Retina (tissue), 1 donor: Measurements from ENCODE around the gene RIPOR2.
A peak's percentile ranks its signal among the peaks of the same experiment; 100 is the strongest.
"Not testable (repeated sequence)": the region's sequence is repeated elsewhere in the genome, so short reads cannot be mapped to it uniquely, and the experiment has no call there.

ENCODE experiments used
- DNase-seq: peaks from one replicate; pipeline ENCODE4 v3.0.0-alpha.2; 2016

Gene RIPOR2

GRCh38 chr6:24924580-24925356 is 11.0 kb downstream of the RIPOR2 start:
- DNase-seq, result no peak

- DNase-seq, result no peak
These were observed 11.8 kb downstream of the RIPOR2 start for GRCh38 chr6:24923885-24924401.

GRCh38 chr6:24922814-24923213 is 12.9 kb downstream of the RIPOR2 start:
- DNase-seq, result no peak

GRCh38 chr6:24922170-24922569 is 13.6 kb downstream of the RIPOR2 start:
- DNase-seq, result no peak

GRCh38 chr6:24920136-24920535 is 15.6 kb downstream of the RIPOR2 start:
- DNase-seq, result no peak

- DNase-seq, result peak; percentile 81
These were observed 16.5 kb downstream of the RIPOR2 start for GRCh38 chr6:24919056-24919892.

- peak; percentile 72 for DNase-seq
These were observed 17.1 kb downstream of the RIPOR2 start for GRCh38 chr6:24918641-24919055.

- no peak for DNase-seq
These were observed 19.3 kb downstream of the RIPOR2 start for GRCh38 chr6:24916496-24916895.

- no peak for DNase-seq
These were observed 20.1 kb downstream of the RIPOR2 start for GRCh38 chr6:24915641-24916040.

- not testable (repeated sequence) for DNase-seq
These were observed 21.7 kb downstream of the RIPOR2 start for GRCh38 chr6:24914082-24914481.

GRCh38 chr6:24911796-24912382 is 23.9 kb downstream of the RIPOR2 start:
- no peak for DNase-seq

GRCh38 chr6:24910961-24911725 is 24.6 kb downstream of the RIPOR2 start:
- no peak for DNase-seq

- DNase-seq, result peak; percentile 88
These were observed 25.3 kb downstream of the RIPOR2 start for GRCh38 chr6:24910331-24910960.

GRCh38 chr6:24909241-24910216 is 26.2 kb downstream of the RIPOR2 start:
- DNase-seq, result peak; percentile 61

GRCh38 chr6:24908650-24909035 is 27.1 kb downstream of the RIPOR2 start:
- peak; percentile 36 for DNase-seq

- DNase-seq, result peak; percentile 77
These were observed 27.7 kb downstream of the RIPOR2 start for GRCh38 chr6:24907919-24908649.

GRCh38 chr6:24906314-24906713 is 29.4 kb downstream of the RIPOR2 start:
- DNase-seq, result no peak

- peak; percentile 54 for DNase-seq
These were observed 30.3 kb downstream of the RIPOR2 start for GRCh38 chr6:24905483-24905882.

- no peak for DNase-seq
These were observed 32.1 kb downstream of the RIPOR2 start for GRCh38 chr6:24903681-24904080.

GRCh38 chr6:24902782-24903181 is 33.0 kb downstream of the RIPOR2 start:
- DNase-seq, result no peak
